Nucleus accumbens (tissue), 56 donors: Measurements from ENCODE around the gene SKP2.
"Not testable (repeated sequence)": the region's sequence is repeated elsewhere in the genome, so short reads cannot be mapped to it uniquely, and the experiment has no call there.

Experiments
- DNase-seq, 56 donors: peaks; one replicate each; lab custom pipeline; 2025; lab: John Stamatoyannopoulos, UW

SKP2 gene

DNA sequence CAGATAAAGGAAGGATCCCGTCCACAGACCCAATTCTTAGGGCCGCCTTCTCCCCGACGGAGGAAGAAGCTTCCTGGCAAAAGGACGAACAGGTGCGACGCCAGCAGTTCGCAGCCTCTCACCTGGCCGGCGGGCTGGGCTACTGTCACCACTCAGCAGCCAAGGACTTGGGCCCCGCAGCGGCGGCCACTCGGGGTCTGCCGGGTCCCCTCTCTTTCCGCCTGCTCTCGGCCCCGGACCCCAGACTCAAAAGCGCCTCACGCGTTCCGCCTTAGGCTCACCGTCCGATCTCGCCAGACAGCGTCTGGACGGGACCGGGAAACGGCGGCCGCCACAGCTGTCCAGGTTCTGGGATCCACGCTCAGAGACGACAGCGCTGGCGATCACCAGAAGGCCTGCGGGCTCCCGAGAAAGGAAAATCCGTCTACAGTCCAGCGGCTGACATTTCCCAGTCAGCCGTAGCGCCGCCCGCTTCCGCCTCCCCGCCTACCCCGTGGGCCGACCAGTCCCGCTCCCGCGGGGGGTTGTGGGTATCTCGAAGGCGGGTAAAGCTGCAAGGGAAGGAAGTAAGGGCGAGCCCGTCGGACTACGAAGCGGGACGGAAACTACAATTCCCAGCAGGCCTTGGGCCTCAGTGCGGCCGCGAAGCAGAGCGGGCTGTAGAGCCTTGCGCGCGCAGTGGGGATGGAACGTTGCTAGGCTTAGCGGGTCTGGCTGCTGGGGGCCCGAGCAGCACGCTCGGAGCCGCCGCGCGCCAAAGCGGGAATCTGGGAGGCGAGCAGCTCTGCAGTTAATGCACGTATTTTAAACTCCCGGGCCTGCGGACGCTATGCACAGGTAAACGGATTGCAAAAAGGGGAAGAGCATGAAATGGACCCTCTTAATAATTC, at the start of gene SKP2, which contains the start of gene LMBRD2:
Gene SKP2 (plus strand): TSS at position 678 of the 890 bp plus-strand sequence. CDS start 152 bp downstream, at position 830.
Gene LMBRD2 (minus strand): TSS at position 454 of the 890 bp plus-strand sequence. CDS start 8,538 bp downstream, outside the sequence.
- DNase-seq = peak; percentile 86 to 99 (median 98)

- DNase-seq = no peak
Observed at GRCh38 chr5:36105819-36106218, 46.1 kb upstream of the SKP2 start.

DNA sequence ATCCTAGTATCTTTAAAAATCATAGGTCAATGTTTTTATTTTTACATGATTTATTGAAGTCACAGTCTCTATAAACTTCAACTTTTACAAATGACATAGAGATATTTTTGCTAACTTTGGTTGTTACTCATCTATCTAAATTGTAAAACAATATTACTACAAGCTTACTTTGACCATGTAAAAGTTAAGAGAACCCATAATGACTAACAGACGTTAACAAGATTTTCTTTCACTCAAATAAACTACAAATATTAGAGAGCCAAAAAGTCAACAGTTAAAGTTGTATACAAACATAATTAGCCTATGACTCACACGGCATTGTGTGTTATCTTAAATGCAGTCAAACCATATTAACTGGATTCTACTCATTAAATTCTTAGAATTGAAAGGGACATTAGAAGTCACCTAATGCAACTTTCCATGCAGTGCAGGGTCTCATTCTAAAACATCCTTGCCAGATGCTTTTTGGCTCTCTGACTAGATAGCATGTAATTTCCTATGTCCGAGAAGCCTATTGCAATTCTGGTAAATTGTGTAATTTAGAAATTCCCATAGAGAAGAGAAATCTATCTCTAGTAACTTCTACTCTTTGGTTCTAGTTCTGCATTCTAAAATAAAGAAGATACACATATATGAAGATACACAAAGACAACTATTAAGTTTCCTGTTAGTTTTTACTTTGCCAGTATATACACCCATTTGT, 43.0 kb upstream of the SKP2 start:
- no peak for DNase-seq

- DNase-seq = no peak
Observed at GRCh38 chr5:36111238-36111637, 40.7 kb upstream of the SKP2 start.

DNA sequence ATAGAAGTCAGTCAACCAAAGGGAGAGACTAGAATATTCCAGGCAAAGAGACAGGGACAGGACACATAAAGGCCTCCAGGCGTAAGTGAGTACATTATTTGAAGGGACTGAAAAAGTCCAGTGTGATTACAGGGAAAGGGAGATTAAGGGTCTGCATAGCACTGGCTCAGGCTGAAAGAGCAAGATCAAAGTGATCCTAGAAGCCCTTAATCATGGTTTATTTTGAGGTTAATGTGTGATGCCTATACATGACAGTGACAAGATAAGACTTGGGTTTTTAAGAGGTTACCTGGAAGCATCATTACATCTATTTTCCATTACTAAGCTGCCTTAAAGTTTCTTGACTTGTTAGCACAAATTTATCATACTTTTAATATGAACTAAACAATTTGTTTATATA, 26.0 kb upstream of the SKP2 start:
- no peak for DNase-seq

GRCh38 chr5:36128795-36129194, 23.1 kb upstream of the SKP2 start:
- DNase-seq = no peak

DNA sequence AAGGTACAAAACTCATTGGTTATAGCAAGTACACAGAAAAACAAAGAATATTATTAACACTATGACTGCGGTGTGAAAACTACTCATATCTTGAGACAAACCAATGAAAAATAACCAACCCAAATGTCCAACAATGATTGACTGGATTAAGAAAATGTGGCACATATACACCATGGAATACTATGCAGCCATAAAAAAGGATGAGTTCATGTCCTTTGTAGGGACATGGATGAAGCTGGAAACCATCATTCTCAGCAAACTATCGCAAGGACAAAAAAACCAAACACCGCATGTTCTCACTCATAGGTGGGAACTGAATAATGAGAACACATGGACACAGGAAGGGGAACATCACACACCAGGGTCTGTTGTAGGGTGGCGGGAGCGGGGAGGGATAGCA, 22.2 kb upstream of the SKP2 start:
- not testable (repeated sequence) for DNase-seq

GRCh38 chr5:36133009-36133408, 18.9 kb upstream of the SKP2 start:
- DNase-seq = not testable (repeated sequence)

DNA sequence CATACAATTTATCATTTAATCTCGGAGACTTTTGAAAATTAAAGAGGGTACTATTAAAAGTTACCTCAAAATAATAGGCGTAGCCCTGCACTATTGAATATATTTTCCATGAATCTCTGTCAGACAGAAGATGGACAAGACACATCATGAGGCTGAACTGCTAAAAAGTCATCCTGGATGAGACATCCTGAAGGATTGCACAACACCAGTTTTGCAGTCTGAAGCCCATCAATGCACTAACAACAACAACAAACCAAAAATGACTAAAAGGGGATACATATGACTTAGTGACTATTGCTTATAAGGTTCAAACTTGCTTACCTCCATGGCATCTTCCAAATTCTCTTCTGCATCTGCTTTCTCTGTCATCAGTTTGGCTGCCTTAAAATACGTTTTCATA, 15.9 kb upstream of the SKP2 start:
- DNase-seq = no peak

- DNase-seq = no peak
Observed at GRCh38 chr5:36136581-36136980, 15.3 kb upstream of the SKP2 start.

GRCh38 chr5:36138900-36139683, 12.8 kb upstream of the SKP2 start:
- no peak for DNase-seq

- no peak for DNase-seq
Observed at GRCh38 chr5:36145311-36145710, 6.6 kb upstream of the SKP2 start.

GRCh38 chr5:36146390-36146789, 5.5 kb upstream of the SKP2 start:
- DNase-seq = no peak

- DNase-seq = no peak
Observed at GRCh38 chr5:36147681-36148080, 4.2 kb upstream of the SKP2 start.

DNA sequence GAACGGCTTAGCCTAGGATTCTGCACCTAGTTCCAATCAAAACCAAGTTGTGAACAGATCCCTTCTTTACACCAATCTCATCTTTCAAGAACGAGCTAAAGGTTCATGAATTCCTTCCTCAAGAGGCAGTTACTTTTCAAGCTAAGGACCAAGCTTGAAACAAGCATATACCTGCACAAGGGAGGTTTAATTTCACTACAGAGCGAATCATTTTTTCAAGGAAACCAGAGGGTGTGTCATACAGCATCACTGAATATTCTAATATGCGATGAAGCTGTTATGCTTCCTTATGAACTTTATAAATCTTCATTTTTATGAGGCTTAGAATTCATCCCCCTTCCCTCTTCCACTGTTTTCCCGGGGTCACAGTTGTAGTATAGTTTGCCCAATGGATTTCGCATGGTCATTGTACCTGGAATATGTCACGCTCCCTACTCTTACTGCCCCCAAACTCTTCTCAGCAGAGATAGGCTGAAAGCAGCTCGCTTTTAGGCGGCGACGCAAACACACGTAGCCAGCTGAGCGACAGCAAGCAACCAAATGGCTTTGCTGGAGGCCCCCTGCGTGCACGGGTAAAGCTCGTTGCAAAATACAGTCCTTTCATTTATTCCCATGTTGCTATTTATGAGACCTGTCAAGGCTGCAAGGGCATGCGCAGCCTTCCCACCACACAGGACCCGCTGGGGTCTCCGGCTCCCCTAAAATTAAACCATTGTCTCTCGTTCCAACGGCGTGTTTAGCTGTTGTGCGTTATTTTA, 1.1 kb upstream of the SKP2 start:
- DNase-seq = peak in 36 of 56 donors; percentile 5 to 76 (median 36)

GRCh38 chr5:36152324-36153297, 700 bp downstream of the SKP2 start:
- DNase-seq = peak in 1 of 56 donors; percentile 36

GRCh38 chr5:36153298-36153677, 1.4 kb downstream of the SKP2 start:
- DNase-seq = no peak

GRCh38 chr5:36153726-36154125, 1.8 kb downstream of the SKP2 start:
- no peak for DNase-seq

DNA sequence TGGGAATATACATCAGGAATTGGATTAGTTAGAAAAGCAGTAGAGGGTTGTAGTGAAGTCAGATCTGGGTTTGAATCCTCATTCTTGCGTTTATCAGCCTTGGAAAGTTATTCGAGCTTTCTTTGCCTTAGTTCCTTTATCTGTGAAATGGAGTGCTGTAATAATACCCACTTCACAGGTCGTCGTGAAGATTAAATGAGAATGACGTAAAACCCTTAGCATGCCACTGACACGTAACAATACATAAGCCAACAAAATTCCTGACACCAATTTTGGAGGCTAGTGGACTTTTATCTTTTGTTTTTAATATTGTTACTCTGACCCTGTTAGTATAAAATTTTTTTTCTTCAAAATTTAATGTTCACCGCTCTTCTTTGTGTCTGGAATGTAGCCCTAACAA, 3.4 kb downstream of the SKP2 start:
- no peak for DNase-seq
